Activated T-cell treated with anti-CD3 and anti-CD28 coated beads, Interleukin-2, amount 50 U/mL, for 48 hours (primary cell): ENCODE data around the gene HNRNPH1.

Source experiments
- DNase-seq, 2 experiments: peaks; one replicate each; pipeline ENCODE4 v3.0.0-alpha.2; 2020

HNRNPH1 gene

DNA sequence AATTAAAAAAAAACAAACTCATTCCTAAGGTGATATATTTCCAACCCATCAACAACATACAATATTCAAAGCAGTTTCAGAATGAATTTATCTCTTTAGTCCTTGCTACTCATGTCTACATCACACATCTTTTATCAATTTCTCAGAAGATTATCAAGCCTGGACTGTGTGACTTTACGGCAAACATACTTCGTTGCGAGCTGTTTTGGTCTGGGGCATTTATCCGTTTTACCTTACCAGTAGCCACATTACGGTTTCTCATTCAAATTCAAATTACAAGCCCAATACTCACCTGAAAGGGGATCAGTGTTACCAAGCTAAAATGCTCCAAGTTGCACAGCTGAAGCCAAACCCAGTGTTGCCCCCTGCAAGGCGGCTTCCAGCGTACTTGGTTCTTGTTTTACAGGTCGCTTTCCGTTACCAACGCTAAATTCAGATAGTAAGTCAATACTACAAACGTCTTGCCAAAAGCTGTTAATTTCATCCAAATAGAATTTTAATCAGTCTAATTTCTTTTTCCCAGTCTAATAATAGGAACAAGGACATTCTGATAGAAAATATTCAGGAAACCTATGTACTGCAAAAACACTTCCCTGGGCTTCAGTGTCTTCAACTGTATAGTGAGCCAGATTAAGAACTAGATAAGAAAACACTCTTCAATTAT lies 1.8 kb downstream of the HNRNPH1 start:
- no peak for DNase-seq

DNA sequence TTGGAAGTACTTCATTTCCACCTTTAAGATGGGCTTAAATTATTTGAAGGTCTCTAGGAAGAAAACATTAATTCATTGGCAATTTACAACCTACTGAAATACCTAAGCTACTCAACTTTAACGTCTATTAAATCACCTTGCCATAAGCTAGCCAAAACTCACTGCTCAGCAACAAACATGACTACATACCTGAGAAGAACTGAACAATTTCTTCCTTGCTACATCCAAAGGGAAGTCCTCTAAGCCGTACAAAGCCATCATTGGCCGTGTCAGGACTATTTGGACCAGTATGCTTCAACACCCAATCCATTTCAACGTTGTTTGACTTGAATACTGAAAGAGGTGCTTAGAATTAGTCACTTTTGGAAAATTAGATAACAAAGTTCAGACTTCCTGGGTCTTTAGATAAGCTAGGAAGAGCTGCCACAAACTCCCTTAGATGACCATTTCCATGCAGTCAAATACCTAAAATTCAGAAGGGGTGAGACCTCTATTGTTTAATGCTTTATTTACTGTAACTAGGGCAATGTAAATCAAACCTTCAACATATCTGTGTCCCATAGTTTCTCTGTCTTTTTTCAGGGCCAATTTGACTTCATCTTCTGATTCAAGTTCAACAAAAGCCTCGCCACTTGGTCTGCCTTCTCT lies 2.6 kb downstream of the HNRNPH1 start:
- no peak for DNase-seq

DNA sequence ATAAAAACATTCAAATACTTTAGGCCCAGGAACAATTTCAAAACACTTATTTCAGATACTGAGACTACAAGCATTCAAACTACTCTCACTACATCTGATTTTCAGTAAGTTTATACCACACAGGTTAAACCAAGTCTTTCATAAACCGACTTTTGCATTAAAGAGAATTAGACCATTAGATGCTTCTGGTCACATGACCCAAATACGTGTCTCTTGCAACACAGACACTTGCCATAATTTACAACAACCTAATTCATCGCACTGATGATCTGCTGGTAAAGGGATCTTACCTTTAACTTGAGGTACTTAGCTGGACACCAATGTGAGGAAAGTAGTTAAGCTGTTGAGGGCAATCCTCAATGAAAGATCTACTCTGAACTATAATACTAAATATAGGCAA lies 3.2 kb downstream of the HNRNPH1 start:
- DNase-seq: no peak

DNA sequence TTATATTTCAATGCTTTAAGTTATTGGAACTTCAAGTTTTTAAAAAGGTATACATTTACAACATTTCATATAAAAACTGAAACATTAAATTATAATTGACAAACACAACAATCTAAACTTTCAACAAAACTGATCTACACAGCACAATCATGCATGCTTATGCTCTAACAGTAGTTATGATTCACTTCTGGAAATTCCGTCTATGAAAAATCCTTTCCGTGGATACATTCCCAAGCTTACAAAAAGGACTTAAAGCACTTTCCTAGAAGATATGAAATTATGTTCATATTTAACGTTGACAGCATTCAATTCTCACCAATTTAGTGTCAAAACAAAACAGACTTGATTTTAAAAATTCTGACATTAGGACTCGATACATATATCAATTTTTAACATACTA lies 3.7 kb downstream of the HNRNPH1 start:
- no peak for DNase-seq

DNA sequence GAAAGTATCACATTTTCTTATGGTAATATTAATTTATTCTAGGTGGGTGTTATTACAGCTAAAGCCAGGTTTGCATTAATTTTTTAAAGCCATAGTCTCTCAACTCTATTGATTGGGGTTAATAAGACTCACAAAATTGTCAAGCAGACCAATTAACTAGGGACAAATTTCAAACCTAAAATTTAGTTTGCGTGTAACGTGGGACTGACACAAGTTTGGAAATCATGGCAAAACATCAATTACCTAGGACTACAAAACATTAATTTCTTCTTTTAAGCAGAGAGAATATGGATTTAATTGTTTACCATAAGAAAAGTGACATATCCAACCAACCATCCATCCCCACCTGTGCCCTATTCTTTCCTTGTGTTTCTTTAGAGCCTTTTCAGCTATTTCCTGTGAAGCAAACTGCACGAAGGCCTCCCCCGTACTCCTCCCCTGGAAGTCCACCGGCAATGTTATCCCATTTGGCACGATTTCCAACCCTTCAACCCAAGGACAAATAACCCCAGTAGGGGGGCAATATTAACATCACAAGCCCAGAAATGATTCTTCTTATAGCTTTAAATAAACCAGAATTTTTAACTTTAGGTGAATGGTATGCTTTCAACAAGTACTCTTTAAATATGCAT lies 4.4 kb downstream of the HNRNPH1 start:
- no peak for DNase-seq

DNA sequence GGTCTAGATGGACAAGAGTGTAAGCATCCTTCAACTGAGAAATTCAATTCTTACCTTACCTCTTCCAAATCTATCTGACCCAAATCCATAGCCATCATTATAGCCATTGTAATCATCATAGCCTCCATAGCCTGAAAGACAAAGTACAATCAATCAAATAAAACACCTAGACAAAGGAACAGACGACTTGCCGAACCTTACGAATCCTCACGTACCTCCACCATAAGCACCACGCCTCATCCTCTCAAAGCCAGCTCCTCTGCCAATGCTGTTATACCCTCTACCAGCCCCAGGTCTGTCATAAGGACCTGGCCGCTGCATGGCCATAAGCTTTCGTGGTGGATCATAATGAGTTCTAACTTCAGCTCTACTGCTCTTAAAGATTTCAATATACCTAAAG lies 5.5 kb downstream of the HNRNPH1 start:
- DNase-seq: no peak

DNA sequence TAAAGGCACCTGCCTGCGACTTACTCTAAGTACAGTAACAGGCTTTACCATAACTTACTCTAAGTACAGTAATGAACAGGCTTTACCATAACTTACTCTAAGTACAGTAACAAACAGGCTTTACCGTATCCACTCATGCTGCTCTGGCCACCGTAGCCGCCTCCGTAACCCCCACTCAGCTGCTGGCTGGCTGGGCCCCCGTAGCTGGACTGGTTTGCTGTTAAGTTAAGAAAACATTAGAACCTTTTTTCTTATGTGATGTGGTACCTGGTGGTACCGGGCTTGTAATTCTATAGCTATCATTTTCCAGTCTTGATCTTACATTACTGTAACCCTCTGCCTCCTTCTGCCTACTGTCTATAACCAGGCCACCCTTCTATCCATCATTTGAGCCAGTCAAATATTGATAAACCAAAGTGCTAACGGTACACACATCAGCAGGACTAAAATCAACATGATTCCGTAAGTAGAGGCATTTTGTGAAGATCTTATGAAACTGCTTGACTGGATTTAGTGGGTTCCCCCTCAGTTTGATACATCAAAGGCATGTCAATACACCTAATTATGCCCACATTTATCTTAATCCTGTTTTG lies 7.4 kb downstream of the HNRNPH1 start:
- DNase-seq: peak in 1 of 2 experiments; percentile 31

DNA sequence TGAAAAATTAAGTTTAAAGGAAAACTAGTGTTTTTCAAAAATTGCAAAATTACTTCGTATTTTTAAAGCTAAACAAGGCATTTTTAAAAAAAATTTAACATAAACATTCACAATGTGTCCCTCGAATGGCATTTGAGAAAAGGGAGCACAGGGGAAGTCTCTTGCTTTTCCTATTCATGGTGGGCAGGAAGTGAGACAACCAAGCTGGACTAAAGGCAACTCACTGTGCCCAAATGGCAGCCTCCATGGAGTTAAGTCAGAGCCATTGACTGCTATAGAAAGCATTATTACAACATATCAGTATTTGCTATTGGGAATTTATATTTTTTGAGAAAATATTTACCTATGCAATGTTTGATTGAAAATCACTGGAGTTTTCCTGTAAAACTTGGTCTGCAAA lies 8.3 kb downstream of the HNRNPH1 start:
- no peak for DNase-seq

DNA sequence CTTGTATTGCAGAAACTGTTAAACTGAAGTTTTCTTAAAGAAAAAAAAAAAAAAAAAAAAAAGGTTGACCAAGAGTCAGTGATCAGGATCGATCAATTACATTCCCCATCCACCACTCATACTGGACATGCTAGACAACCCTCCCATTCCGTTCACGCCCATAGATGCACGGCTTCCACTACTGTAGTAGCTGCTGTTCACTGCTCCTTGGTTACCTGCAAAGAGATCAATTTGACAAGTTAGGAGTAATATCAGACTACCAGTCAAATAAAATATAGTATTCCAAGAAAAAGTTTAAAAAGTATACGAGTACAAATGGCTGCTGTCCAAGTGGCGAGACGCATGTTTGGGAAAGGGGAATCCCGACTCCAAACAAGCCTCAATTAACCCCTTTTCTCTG lies 8.7 kb downstream of the HNRNPH1 start:
- no peak for DNase-seq

- DNase-seq: peak; percentile 51 to 52
These were observed 9.9 kb downstream of the HNRNPH1 start for GRCh38 chr5:179613460-179614071.

GRCh38 chr5:179612577-179613459 lies 10.7 kb downstream of the HNRNPH1 start:
- peak; percentile 45 to 49 for DNase-seq

GRCh38 chr5:179610903-179611265 lies 12.6 kb downstream of the HNRNPH1 start:
- DNase-seq: no peak

- peak; percentile 41 to 42 for DNase-seq
These were observed 13.2 kb downstream of the HNRNPH1 start for GRCh38 chr5:179610109-179610902.

GRCh38 chr5:179609834-179610108 lies 13.7 kb downstream of the HNRNPH1 start:
- peak in 1 of 2 experiments; percentile 27 for DNase-seq

DNA sequence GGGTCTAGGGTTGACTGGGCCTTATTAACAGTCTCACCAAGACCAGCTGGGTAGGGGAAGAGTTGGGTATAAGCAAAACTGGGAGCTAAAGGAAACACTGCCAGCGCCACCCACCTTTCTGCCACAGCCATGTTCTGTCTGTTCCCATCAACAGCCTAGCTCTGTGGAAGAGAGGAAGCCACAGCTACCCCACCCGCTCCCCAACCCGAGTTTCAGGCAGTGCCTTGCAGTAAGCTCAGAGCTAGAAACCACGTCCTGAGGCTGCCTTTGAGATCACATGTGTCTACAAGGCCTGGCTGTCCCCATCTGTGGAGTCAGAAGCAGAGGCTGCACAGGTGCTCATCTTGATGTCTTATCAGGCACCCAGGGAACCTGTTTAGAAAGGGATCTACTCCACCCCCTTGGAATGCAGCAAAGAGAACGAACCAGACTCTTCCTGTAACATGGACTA lies 15.3 kb downstream of the HNRNPH1 start:
- peak; percentile 44 to 54 for DNase-seq

- DNase-seq: peak; percentile 29 to 37
These were observed 16.1 kb downstream of the HNRNPH1 start for GRCh38 chr5:179607160-179607931.

GRCh38 chr5:179606910-179607159 lies 16.6 kb downstream of the HNRNPH1 start:
- no peak for DNase-seq

DNA sequence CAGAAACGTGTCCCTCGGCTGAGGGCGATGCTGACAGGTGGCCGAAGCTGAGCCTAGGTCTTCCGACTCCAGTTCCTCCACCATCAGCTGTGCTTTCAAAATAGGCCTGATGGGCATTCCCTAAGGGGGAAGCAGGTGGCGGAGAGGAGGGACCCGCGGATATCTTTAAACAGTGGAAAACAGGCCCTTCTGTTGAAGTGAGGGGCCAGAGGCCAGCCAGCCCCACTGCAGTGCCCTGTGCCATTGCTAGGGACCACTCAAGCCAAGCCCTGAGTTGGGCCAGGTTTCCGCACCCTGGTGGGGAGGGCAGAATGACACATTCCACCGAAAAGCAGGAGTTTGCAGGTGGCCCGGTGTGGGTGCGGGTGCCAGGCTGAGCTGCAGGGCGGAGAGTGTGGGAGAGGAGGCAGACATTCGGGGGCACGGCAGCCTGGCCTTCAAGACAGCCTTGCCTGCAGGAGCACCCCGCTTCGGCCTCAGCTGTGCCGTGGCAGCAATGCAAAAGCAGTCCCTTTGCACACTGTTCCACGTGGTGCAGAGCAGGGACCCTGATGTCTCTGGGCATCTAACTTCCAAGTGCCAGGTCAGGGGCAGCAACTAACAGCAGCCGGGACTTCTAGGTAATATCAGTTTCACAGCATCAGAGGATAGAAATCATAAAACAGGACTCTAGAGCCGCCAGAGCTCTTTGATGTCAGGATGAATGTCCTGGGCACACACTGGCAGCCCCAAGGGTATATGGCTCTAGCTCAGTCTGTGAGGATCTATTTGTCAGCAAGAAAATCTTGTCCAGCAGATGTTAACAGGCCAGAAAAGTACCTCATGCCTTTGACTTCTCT lies 17.2 kb downstream of the HNRNPH1 start:
- no peak for DNase-seq

DNA sequence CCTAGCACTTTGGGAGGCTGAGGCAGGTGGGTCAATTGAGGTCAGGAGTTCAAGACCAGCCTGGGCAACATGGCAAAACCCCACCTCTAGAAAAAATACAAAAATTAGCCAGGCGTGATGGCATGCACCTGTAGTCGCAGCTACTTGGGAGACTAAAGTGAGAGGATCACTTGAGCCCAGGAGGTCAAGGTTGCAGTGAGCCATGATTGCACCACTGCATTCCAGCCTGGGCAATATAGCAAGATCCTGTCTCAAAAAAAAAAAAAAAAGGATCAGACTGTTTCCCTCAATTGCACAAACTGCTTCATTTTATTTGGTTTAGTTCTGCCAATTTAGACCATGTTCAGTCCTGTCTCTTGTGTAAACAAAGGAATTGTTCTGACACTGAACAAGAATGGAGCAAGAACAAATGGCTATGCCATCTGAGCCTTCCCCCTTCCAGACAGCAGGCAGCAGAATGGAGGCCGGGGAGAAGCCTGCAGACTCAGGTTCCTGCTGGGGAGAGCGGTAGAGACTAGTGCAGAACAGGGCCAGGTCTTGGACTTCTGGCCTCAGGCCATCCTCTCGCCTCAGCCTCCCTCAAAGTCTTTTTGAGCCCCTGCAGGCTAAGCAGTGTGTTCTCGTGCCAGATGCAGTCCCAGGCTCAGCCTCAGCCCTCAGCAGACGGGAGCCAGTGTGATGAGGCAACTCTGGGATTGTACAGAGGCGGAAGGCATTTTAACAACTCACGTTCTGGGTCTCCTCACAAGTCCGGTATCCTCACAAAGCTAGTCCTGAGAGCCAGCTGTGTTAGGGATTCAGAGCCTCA lies 18.2 kb downstream of the HNRNPH1 start:
- no peak for DNase-seq
